ENCODE measurements around the gene FOXF1.

FOXF1 gene

DNA sequence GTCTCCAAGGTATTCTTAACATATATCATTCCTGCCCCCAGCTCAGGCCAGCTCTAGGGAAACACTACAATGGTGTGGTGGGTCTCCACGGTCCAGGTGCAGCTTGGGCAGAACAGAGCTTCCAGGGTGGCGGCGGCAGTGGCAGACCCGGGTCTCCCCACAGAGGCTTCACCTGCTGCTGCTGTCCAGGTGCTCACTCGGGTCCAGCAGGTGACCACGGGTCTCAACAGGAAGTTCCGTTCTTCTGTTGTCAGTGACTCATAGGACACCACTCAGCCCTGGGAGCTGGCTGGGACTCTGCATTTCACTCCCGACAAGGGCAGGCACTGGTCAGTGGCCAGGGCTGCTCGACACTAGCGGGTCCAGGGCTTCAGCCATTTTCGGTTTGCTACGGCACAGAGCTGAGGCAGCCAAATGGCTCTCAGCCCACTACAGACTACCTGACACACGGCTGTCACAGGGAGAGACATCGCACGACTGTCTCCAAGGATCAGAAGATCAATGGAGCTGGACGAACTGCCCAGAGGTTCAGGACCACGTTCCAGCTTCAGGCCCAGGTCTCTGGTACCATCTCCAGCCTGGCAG lies 28.0 kb downstream of the FOXF1 start:
- DNase-seq: no peak

DNA sequence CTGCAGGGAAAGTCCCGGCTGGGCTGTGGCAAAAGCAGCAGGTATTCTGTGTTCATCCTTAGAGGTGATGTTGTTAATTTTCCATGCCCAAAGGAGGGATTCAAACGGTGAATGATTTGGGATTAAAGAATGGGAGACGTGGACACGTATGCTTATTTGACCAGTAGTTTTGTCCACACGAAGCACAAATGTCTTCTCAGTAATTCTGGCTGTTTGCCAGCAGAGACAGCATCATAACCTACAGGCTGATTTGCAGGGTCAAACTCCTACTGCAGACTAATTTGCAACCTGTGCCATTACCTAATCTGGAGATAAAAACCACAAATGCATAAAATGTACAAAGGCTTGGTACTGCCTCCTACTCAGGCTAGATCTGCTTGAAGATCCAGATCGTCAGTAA lies 30.6 kb downstream of the FOXF1 start:
- DNase-seq: no peak

DNA sequence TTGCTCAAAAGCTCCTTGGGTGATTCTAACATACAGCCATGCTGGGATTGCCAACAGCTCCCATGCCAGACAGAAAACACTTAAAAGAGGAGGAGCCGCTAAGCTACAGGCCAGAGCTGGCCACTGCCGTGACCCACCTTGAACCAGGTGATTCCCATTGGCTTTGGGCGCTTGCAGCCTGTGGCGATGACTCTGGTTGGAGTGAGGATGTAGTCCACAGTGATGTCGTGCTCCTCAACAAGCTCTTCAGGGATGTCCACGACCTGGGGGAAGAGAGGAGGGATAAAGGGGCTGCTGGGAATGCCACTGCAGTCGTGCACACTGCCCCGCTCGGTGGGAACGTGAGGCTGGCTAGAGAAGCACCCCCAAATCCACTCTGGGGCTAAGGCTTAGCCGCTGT lies 31.2 kb downstream of the FOXF1 start:
- no peak for DNase-seq

DNA sequence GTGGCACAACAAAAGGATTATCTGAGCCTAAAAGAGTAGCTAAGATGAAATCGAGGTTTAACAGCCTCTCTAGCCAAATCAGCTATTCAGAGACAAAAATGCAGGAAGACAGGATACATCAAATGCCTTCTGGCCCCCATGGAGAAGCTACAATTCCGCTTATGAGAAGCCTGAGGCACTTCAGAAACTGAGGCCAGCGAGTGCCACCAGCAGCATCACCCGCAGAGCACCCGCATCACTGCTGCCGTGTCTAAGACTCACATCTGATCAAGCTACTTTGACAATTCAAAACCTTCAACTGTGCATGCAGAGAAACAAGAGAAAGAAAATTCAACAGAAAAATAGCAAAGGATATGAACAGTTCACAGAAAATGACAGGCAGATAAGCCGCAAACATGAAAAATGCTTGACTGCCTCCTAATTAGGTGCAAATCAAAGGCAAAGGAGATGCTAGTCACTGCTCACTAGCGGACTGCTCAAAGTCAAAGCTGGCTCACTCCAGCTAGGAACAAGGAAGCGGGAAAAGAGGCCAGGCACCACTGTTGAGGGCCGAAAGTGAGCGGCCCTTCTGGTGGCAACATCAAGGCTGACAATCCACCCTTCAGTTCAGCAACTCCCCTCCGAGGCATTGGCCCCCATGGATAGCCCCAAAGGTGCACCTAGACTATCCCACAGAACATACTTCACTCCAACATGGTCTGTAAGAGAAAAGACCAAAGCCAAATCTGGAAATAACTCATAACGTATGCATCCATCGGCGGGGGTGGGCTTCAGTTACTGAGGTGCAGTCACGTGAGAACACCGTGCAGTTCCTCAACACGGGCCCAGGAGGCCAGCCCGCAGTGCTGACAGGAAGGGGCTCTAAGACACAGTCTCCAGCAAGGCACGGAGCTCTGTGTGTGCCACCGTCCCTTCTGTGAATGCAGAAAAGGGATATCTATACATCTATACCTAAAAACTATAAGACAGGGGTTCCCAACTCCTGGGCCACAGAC lies 32.7 kb downstream of the FOXF1 start:
- no peak for DNase-seq

DNA sequence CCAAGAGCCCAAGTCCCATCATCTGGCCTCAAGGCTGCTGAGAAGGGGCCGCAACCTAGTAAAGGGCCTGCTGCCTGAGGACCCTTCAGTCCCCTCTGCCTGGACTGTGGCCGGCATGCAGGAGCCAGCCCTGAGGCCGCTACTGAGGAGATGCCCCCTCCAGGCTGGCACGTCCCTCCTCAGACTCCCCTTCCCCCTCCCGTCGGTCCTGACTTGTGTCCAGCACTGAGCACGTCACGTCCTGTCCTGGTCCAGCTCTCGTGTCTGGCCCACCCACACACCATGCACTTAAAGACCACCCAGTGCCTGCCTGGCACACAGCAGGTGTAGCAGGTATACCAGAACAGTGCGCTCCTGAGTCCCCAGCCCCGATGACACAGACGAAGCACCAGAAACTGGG lies 35.2 kb downstream of the FOXF1 start:
- DNase-seq: no peak

DNA sequence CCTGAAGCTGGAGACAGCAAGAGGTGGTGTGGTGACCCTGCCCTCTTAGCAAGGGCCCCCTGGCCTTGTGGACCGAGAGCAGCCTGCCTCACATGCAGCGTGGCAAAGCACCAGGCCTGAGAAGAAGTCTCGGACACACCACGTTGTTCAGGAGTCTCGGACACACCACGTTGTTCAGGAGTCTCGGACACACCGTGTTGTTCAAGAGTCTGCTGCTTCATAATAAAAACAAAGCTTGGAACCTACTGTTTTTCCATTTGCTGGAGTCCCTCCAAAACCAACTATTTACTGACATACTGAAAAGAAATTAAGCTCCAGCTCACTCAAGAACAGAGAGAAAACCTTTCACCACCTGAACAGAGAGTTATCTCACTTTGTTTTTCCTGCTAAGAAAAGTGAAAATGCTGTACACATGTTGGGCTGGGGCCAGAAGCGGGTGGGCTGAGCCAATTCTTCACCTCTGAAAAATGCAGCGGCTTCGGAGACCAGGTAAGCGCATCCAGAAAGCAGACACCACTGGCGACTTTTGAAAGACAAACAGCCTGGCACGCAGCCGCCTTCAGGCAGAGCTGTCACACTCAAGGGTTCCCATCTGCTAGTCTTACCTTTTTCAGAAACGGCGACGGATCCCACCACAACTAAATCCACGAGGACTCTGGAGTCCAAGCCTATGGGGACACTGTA lies 35.8 kb downstream of the FOXF1 start:
- no peak for DNase-seq

DNA sequence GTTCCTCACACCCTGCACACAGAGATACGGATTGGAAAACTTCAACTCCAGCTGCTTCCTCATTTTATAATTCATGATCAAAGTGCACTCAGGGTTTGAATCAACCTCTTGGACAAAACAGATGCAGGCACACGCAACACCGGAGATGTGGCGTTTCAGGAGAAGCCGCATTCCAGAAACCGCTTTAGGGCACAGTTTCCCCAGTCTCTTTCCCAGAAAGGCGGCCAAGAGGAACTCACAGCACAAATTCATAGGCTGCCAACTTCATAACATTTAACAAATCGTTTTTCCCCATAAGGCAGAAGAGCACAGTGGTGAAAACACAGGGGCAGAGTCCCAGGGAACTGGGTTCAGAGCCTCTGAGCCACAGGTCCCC lies 36.3 kb downstream of the FOXF1 start:
- DNase-seq: no peak

DNA sequence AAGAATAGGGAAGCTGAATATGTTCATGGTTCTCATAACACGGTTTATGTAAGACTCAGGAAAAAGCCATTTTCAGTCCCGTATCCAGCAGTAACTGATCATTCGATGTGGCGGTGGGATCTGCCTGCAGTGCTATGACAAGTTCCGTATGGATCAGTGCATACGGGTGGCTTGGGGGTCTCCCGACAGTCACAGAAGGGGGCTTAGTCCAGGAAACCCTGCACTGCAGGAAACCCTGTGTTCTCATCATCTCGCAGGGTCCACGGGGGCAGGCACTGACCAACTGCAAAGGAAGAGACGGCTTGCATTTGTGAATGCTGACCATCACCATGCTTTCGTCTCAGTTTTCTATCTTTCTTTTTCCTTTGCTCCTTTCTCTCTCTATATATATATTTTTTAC lies 37.0 kb downstream of the FOXF1 start:
- DNase-seq: no peak

DNA sequence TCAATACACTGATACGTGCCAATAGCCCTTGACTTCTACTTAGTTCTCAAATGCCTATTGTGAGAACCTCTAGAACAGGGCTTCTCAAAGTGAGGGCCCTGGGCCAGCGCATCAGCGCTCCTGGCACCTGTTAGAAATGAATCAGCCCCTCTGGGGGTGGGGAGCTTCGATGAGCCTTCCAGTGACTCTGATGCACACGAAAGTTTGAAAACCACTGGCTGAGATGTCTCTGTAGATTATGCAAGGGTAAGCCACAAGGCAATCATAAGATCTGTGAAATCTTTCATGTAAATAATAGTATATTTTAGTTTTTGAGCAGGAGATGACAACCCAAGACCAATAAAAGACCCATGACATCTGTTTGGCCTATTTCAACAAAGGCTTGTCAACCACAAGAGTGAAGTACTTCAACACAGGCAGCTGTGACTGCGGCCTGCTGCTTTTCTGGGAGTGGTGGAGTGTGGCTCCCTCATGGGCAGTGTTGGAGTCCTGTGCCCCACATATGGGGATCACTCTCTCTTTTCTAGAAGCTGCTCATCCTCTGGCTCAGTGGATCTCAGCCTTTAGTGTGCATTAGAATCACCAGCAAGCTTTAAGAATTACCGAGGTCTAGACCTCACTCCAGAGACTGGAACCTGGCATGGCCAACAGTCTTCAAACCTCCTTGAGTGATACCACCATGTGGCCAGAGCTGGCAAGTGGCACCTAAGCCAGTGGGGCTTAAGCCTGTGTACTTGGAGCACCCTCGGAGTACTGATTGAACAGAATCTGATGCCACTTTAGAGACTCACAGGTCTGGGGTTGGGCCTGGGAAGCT lies 39.0 kb downstream of the FOXF1 start:
- no peak for DNase-seq

DNA sequence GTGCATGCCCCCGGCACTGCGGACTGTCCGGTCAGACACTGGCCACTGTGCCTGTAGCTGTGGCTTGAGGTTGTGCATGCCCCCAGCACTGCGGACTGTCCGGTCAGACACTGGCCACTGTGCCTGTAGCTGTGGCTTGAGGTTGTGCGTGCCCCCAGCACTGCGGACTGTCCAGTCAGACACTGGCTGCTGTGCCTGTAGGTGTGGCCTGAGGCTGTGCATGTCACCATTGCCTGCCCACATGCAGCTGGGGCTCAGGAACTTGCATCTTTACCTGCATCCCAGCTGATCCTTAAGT lies 39.5 kb downstream of the FOXF1 start:
- DNase-seq: no peak

DNA sequence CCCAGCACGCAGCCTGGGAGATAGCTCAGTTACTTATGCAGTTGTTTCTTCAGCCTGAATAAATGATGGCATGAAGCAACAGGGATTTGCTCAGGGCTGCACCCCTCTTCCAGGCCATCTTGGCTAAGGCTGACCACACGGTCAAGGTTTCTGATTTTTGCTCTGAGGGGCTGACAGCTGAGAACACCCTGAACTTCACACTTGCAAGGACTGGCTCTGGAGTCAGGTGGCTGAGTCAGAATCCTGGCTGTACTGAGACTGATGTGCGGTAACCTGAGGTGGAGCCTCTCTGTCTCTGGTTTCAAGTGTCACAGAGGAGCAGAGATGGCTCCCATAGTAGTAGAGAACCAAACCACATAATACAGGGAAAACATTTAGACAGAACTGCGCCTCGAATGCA lies 40.0 kb downstream of the FOXF1 start:
- no peak for DNase-seq

DNA sequence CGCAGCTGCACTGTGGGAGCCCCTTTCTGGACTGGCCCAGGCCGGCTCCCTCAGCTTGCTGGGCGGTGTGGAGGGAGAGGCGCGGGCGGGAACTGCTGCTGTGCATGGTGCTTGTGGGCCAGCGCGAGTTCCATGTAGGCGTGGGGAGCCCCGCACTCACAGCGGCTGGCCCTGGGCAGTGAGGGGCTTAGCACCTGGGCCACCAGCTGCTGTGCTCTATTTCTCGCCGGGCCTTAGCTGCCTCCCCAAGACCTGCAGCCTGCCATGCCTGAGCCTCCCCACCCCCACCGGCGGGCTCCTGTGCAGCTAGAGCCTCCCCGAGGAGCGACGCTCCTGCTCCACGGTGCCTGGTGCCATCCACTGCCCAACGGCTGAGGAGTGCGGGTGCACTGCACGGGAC lies 43.0 kb downstream of the FOXF1 start:
- DNase-seq: no peak

DNA sequence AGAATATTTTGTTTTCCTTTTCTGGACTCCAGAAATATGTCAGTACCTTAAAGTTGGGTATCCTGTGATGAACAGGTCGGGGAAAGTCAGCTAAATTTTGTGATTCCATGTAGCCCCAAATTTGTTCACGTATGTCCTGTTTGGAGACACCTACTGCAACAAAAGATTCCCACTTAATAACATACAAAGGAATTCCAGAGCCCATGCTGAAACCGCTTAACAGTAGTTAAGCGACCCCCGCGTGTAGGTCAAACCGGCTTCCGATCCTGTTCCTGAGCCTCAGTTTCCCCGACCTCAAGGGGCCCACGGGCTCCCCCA lies 44.2 kb downstream of the FOXF1 start:
- DNase-seq: no peak

DNA sequence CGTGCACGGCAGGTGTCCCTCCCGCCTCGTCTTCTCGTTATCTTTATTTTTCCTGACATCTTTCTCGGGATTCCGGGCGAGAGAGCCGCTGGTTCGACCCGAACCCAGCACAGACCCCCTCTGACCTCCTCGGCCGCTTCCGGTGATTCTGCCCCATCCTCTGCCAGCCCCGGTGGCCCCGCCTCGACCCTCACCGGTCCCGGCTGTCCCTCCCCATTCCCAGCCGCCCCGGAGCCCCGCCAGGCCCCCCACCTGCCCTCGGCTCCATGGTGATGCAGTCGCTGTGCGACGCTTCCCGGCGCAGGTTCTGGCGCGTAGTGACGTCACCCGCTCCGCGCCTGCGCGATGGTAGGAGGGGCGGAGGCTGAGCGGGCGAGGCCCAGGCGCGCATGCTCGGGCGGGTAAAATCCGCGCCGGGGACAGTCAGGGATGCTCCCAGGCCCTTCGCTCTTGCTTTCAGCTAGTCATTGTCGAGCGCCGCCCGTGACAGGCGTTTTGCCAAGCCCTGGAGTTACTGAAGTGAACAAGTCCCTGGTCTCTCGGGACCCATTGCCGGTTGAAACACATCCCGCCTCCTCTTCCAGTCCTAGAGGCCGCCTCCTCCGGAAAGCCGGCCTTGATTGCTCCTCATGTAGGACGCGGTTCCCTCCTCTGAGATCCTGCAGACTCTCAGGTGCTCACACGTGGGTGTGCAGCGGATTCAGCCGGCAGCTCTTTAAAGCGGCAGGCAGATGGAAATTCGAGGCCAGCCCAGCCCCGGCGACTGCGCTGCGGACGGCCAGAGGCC lies 44.8 kb downstream of the FOXF1 start, which contains the start of gene MTHFSD:
TSS of gene MTHFSD (minus strand) at position 319 of the 787 bp plus-strand sequence. CDS start at position 268, 51 bp downstream.
- peak; percentile 48 for DNase-seq

DNA sequence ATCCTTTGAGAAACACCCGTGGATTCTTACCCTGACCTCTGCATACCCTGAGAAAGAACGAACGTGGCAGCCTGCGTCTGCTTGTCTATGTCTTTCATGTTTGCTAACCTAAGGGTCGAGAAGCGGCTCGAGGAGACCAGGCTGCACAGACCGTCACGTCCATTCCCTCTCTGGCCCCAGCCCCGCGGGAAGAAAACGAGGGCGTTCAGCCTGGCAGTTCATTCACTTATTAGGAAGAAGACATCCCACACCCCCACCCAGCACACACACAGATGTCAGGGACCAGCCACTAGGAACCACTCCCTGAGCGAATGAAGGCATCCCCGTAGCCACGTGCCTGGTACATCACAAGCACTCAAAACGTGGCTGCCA lies 45.4 kb downstream of the FOXF1 start:
- DNase-seq: no peak

DNA sequence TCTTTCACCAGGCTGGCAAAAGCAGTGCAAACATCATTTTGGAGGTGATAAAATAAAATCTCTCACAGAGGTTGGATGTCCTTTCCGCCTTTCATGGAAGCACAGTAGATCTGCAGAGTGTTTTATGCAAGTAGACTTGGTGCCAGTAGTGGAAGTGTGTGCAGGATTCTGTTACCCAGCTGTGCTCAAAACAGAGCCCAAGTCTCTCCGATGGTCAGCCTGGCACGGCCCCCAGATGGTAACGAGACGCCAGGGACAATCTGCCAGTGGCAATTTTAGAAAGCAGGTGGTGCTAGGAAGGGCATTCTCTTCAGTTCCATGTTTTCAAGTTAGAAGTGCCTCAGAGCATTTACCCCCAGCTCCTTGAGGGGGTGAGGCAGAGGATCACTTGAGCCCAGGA lies 46.2 kb downstream of the FOXF1 start:
- no peak for DNase-seq

DNA sequence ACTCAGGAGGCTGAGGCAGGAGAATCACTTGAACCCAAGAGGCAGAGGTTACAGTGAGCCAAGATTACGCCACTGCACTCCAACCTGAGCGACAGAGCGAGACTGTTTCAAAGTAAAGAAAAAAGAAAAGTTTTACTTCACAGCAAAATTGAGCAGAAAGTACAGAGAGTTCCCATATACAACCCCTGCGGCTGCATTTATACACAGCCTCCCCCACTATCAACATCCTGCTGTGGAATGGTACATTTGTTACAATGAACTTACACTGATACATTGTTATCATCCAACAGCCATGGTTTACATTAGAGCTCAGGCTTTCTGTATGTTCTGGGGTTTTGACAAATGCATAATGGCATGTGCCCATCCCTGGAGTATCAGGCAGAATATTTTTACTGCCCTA lies 47.3 kb downstream of the FOXF1 start:
- DNase-seq: no peak

DNA sequence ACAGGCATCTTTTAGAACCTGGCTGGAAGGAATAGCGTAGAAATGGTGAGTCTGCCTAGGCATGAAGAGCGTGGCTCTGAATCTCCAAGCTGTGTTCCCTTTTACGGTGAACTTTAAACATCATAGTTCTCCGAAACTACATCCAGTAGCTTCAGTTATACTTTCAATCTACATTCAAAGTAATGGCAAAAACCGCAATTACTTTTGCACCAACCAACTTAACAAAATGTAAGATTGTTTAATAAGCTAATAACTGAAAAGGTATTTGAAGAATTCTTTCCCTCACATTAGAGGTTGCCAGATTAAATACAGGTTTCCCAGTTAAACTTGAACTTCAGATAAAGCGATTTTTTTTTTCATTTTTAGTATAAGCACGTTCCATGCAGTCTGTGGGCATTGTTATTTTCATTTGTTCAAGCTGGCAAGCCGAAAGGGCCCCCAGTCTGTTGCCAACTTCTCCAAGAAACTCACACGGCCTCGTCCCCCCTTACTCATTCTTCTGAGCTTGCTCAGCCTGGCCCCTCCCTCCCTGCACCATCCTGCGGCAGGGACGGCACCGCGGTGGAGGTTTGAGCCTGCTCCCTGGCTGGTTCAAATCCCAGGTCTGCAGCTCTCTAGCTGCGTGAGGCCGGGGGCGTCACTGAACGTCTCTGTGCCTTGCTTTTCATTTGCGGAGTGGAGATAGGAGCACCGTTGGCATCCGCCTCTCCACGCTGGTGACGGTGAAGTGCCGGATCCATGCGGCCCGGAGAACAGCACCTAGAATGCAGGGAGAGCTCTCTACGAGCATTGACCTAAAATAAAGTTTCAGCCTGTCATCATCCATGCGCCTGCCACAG lies 48.2 kb downstream of the FOXF1 start:
- no peak for DNase-seq

DNA sequence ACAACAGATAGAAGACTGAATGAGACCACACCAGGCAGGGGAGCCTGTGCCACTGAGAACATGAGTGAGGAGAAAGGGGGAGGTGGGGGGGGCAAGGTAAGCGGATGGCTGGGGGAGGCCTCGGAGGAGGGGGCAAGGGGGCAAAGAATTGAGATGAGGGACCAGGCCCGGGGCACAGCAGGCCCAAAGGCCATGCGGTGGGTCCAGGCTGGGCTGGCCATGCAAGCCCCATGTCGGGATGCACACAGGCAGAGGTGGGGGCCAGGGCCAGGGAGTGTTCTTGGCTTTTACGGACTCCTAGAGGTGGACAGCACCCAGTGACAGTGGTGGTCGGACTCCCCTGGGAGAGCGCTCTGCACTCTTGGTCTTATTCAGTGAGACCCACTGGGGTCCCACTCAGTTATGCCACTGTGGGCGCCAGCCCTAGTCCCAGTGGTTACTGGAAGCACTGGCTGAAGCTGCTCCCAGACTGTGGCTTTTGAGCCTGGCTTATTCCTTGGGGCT lies 49.5 kb downstream of the FOXF1 start:
- DNase-seq: no peak

DNA sequence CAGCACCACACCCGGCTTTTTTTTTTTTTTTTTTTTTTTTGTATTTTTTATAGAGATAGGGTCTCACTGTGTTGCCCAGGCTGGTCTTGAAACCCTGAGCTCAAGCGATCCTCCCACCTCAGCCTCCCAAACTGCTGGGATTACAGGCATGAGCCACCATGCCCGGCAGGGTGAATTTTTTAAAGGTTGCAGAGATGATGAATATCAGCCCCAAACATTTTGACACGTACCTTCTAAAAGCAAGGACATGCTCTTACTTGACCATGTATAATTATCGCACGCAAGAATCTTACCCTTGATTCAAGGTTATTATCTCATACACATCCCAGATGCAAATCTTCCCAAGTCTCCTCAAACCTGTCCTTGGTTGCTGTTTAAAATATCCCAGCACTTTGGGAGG lies 52.0 kb downstream of the FOXF1 start:
- no peak for DNase-seq

Measured in NCI-H1436 treated with DMSO at 0.1 percent for 48 hours (cell line).